Activated T-helper 2 cell treated with anti-CD3 and anti-CD28 coated beads, Interferon-gamma antibody, Interleukin-2, Interleukin-4, amounts not matched to agents 10 μg/mL and 5 μg/mL and 100 μg/mL, durations not matched to agents 14 hours and 24 hours and 36 hours (primary cell): ENCODE data around the gene PILRA. TPM values are rescaled to one million over a fixed set of nuclear protein-coding genes. Genes with fewer than 3 reads are reported as not detected.
"Not testable (repeated sequence)": the region's sequence is repeated elsewhere in the genome, so short reads cannot be mapped to it uniquely, and the experiment has no call there.

ENCODE experiments used
- DNase-seq: peaks from one replicate; pipeline ENCODE4 v3.0.0; 2021; ENCODE audit warnings: low spot score
- H3K27ac Mint-ChIP-seq: one replicate; pipeline ENCODE4 v1.8.0; 2021; ENCODE audit warnings: mixed read lengths
- H3K27me3 Mint-ChIP-seq: one replicate; pipeline ENCODE4 v1.8.0; 2021; ENCODE audit warnings: low read depth, mixed read lengths
- H3K36me3 Mint-ChIP-seq: one replicate; pipeline ENCODE4 v1.8.0; 2021; ENCODE audit warnings: low read depth, mixed read lengths
- H3K4me1 Mint-ChIP-seq: one replicate; pipeline ENCODE4 v1.8.0; 2021; ENCODE audit warnings: low read depth, mixed read lengths
- H3K4me3 Mint-ChIP-seq: one replicate; pipeline ENCODE4 v1.8.0; 2021; ENCODE audit warnings: low read depth, mild to moderate bottlenecking, moderate library complexity, mixed read lengths
- H3K9me3 Mint-ChIP-seq: one replicate; pipeline ENCODE4 v1.8.0; 2021; ENCODE audit warnings: mixed read lengths
- intact Hi-C: fragments of 100-400 bp; cut with micrococcal nuclease; formaldehyde crosslinking; loops from one replicate; pipeline ENCODE4 v1.15.1; 2023
- total RNA-seq: library from RNA; stranded (reverse); gene quantifications from 2 replicates; pipeline ENCODE4 v1.2.3, GENCODE V29; 2022

Gene PILRA
- 12.3 TPM in 2 replicates for total RNA-seq

GRCh38 chr7:100373261-100373831, at the start of gene PILRA:
PILRA (plus strand) TSS chr7:100373487; CDS start chr7:100373657, 170 bp downstream.
- H3K4me1 Mint-ChIP-seq, result peaks cover 11% of the 10 kb centered on the region
- H3K9me3 Mint-ChIP-seq, result no peaks in the 10 kb centered on the region
- no peak for DNase-seq
- peak within 1 kb of the TSS; percentile 68 for H3K27ac Mint-ChIP-seq
- H3K4me3 Mint-ChIP-seq, result no peak within 1 kb of the TSS
- H3K27me3 Mint-ChIP-seq, result no peaks in the 10 kb centered on the region
- intact Hi-C loops, result no loop called here
- H3K36me3 Mint-ChIP-seq, result peaks cover 8% of the 10 kb centered on the region

- H3K4me1 Mint-ChIP-seq, DNase-seq, H3K9me3 Mint-ChIP-seq, H3K27ac Mint-ChIP-seq, intact Hi-C loops, H3K27me3 Mint-ChIP-seq, H3K4me3 Mint-ChIP-seq: not testable (repeated sequence)
- peaks cover 40% of the 10 kb centered on the region for H3K36me3 Mint-ChIP-seq
Observed at GRCh38 chr7:100324194-100324593, 49.1 kb upstream of the PILRA start.

- H3K27me3 Mint-ChIP-seq, intact Hi-C loops: not testable (repeated sequence)
- peaks cover 30% of the 10 kb centered on the region for H3K36me3 Mint-ChIP-seq
Observed at GRCh38 chr7:100325671-100326070, 47.6 kb upstream of the PILRA start.

GRCh38 chr7:100326914-100327313, 46.4 kb upstream of the PILRA start:
- H3K4me3 Mint-ChIP-seq, DNase-seq, H3K27ac Mint-ChIP-seq, H3K9me3 Mint-ChIP-seq, H3K4me1 Mint-ChIP-seq, H3K27me3 Mint-ChIP-seq, intact Hi-C loops: not testable (repeated sequence)
- H3K36me3 Mint-ChIP-seq, result peaks cover 30% of the 10 kb centered on the region

More at GRCh38 chr7:100325671-100326070, 47.6 kb upstream of the PILRA start:
- not testable (repeated sequence) for DNase-seq, H3K27ac Mint-ChIP-seq, H3K4me3 Mint-ChIP-seq, H3K9me3 Mint-ChIP-seq, H3K4me1 Mint-ChIP-seq

- peak; percentile 91 for DNase-seq
- H3K9me3 Mint-ChIP-seq, intact Hi-C loops, H3K27me3 Mint-ChIP-seq: not testable (repeated sequence)
- Mint-ChIP-seq H3K36me3 (peaks cover 33% of the 10 kb centered on the region), H3K4me1 (peaks cover 11% of the 10 kb centered on the region), H3K27ac (peak overlapping the region; percentile 89), H3K4me3 (peak overlapping the region; percentile 84)
Observed at GRCh38 chr7:100335566-100336466, 37.5 kb upstream of the PILRA start.

- intact Hi-C loops, DNase-seq, H3K27me3 Mint-ChIP-seq, H3K9me3 Mint-ChIP-seq: not testable (repeated sequence)
- peaks cover 47% of the 10 kb centered on the region for H3K36me3 Mint-ChIP-seq
- H3K27ac Mint-ChIP-seq, result peak overlapping the region; percentile 28
- peaks cover 15% of the 10 kb centered on the region for H3K4me1 Mint-ChIP-seq
- H3K4me3 Mint-ChIP-seq, result peak overlapping the region; percentile 26
Observed at GRCh38 chr7:100338083-100338696, 35.1 kb upstream of the PILRA start.

GRCh38 chr7:100341286-100341685, 32.0 kb upstream of the PILRA start:
- not testable (repeated sequence) for H3K4me3 Mint-ChIP-seq, H3K9me3 Mint-ChIP-seq, H3K27ac Mint-ChIP-seq, H3K27me3 Mint-ChIP-seq, DNase-seq
- intact Hi-C loops, result loop anchor here (10.0 kb wide), 1 partner anchor 206 kb away; no protein-coding TSS in a partner anchor
- Mint-ChIP-seq H3K4me1 (peaks cover 25% of the 10 kb centered on the region), H3K36me3 (peaks cover 63% of the 10 kb centered on the region)

GRCh38 chr7:100342765-100343164, 30.5 kb upstream of the PILRA start:
- no peak overlapping the region for H3K4me3 Mint-ChIP-seq
- H3K9me3 Mint-ChIP-seq, result no peaks in the 10 kb centered on the region

GRCh38 chr7:100344124-100344559, 29.1 kb upstream of the PILRA start:
- Mint-ChIP-seq H3K4me1 (peaks cover 22% of the 10 kb centered on the region), H3K4me3 (peak overlapping the region; percentile 13), H3K27ac (peak overlapping the region; percentile 98), H3K36me3 (peaks cover 74% of the 10 kb centered on the region)
- not testable (repeated sequence) for H3K9me3 Mint-ChIP-seq, DNase-seq, H3K27me3 Mint-ChIP-seq
- intact Hi-C loops, result loop anchor here (1.0 to 10.0 kb wide), 2 partner anchors 85 to 209 kb away; partner anchors contain the start of gene MEPCE

More at GRCh38 chr7:100342765-100343164, 30.5 kb upstream of the PILRA start:
- intact Hi-C loops, result loop anchor here (10.0 kb wide), 1 partner anchor 208 kb away; no protein-coding TSS in a partner anchor
- H3K27me3 Mint-ChIP-seq, result no peaks in the 10 kb centered on the region
- H3K36me3 Mint-ChIP-seq, result peaks cover 71% of the 10 kb centered on the region
- H3K27ac Mint-ChIP-seq, result peak overlapping the region; percentile 46
- peaks cover 25% of the 10 kb centered on the region for H3K4me1 Mint-ChIP-seq
- DNase-seq, result no peak

- peaks cover 74% of the 10 kb centered on the region for H3K36me3 Mint-ChIP-seq
- DNase-seq, result peak; percentile 82
- intact Hi-C loops, result loop anchor here (1.0 to 10.0 kb wide), 3 partner anchors 53 to 210 kb away; partner anchors contain the start of gene MEPCE
Observed at GRCh38 chr7:100344560-100345287, 28.6 kb upstream of the PILRA start.

GRCh38 chr7:100345288-100345672, 28.0 kb upstream of the PILRA start:
- peak overlapping the region; percentile 98 for H3K27ac Mint-ChIP-seq
- peaks cover 22% of the 10 kb centered on the region for H3K4me1 Mint-ChIP-seq
- not testable (repeated sequence) for H3K27me3 Mint-ChIP-seq, H3K9me3 Mint-ChIP-seq
- peak overlapping the region; percentile 53 for H3K4me3 Mint-ChIP-seq
- H3K36me3 Mint-ChIP-seq, result peaks cover 76% of the 10 kb centered on the region
- intact Hi-C loops, result loop anchor here (5.0 to 10.0 kb wide), 2 partner anchors 52 to 210 kb away; no protein-coding TSS in a partner anchor
- DNase-seq, result peak; percentile 72

More at GRCh38 chr7:100344560-100345287, 28.6 kb upstream of the PILRA start:
- Mint-ChIP-seq H3K4me1 (peaks cover 22% of the 10 kb centered on the region), H3K4me3 (peak overlapping the region; percentile 53), H3K27ac (peak overlapping the region; percentile 98)
- H3K27me3 Mint-ChIP-seq, H3K9me3 Mint-ChIP-seq: not testable (repeated sequence)

GRCh38 chr7:100346921-100347320, 26.4 kb upstream of the PILRA start:
- Mint-ChIP-seq H3K4me1 (peaks cover 27% of the 10 kb centered on the region), H3K4me3 (no peak overlapping the region), H3K27ac (no peak overlapping the region), H3K36me3 (peaks cover 78% of the 10 kb centered on the region), H3K27me3 (no peaks in the 10 kb centered on the region), H3K9me3 (no peaks in the 10 kb centered on the region)
- intact Hi-C loops, result loop anchor here (5.0 to 10.0 kb wide), 2 partner anchors 50 to 212 kb away; no protein-coding TSS in a partner anchor
- no peak for DNase-seq
